ENCODE measurements around the gene PIP5KL1.

DNA sequence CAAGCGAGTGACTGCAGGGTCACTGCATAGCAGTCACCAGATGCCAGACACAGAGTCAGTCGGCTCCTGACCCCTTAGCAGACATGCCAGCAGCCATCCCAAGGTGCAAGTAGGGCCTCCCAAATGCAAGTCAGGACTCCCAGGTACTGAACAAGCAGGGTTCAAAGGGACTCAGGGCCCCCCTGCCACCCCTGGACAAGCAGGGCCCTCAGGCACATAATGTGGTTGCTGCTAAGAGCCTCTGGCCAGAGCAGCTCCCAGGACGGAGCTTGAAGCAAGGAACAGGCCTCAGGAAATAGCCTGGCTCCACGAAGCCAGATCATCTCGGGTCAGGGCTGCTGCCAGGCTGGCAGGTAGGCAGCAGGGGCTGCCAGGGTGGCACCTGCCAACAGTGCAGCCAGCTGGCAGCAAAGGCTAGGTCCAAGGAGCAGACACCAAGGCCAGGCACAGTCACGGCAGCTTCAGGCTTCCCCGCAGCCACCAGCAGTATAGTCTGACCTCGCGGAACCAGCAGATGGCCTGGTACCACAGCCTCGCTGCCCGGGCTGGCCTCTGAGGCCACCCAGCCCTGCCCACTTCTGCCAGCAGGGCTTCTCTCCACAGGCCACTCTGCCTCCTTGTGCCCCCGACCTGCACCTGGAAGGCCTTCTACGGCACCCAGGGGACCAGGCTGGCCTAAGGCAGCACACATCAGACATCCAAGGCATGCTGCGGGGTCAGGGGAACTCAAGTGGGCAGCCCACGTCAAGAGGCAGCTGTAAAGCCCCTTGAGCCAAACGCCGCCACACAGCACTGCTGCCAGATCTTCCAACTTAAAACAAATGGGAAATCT is 42.8 kb upstream of the PIP5KL1 start:
- no peak for TF ChIP-seq MXI1 (IDR thresholded peaks at IDR 0.05; ENCODE audit: borderline replicate concordance, low read depth, low read length)
- TF ChIP-seq, protein P1, sequence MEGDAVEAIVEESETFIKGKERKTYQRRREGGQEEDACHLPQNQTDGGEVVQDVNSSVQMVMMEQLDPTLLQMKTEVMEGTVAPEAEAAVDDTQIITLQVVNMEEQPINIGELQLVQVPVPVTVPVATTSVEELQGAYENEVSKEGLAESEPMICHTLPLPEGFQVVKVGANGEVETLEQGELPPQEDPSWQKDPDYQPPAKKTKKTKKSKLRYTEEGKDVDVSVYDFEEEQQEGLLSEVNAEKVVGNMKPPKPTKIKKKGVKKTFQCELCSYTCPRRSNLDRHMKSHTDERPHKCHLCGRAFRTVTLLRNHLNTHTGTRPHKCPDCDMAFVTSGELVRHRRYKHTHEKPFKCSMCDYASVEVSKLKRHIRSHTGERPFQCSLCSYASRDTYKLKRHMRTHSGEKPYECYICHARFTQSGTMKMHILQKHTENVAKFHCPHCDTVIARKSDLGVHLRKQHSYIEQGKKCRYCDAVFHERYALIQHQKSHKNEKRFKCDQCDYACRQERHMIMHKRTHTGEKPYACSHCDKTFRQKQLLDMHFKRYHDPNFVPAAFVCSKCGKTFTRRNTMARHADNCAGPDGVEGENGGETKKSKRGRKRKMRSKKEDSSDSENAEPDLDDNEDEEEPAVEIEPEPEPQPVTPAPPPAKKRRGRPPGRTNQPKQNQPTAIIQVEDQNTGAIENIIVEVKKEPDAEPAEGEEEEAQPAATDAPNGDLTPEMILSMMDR (conservative IDR thresholded peaks at IDR 0.05; ENCODE audit: low read depth, low read length): no peak
- no peak for TF ChIP-seq BHLHE40 (IDR thresholded peaks at IDR 0.05; ENCODE audit: low read depth, low read length)
- TF ChIP-seq RAD21 (IDR thresholded peaks at IDR 0.05; ENCODE audit: low read length): no peak

Measured in IMR-90 (cell line).